H9 (cell line): ENCODE measurements around the gene ARHGAP24. TPM values are rescaled to one million over a fixed set of nuclear protein-coding genes. Genes with fewer than 3 reads are reported as not detected.

Experiments
- DNase-seq: peaks from one replicate; pipeline ENCODE4 v3.0.0-alpha.2; 2017
- H2AFZ ChIP-seq: one replicate; pipeline ENCODE4 v1.6.1; 2013; ENCODE audit warnings: mild to moderate bottlenecking, low read length, control low read depth, moderate library complexity
- H2AK5ac ChIP-seq: 2 replicates; pipeline ENCODE4 v1.6.1; 2013; ENCODE audit warnings: low read length, control low read depth, mixed read lengths; ENCODE audit not compliant: insufficient read length
- H2BK120ac ChIP-seq: one replicate; pipeline ENCODE4 v1.6.1; 2013; ENCODE audit warnings: low read depth, mild to moderate bottlenecking, low read length, control low read depth, inconsistent platforms; ENCODE audit not compliant: poor library complexity, severe bottlenecking
- H2BK12ac ChIP-seq: 2 replicates; pipeline ENCODE4 v1.6.1; 2013; ENCODE audit warnings: low read length, control low read depth, mixed read lengths, low read depth; ENCODE audit not compliant: insufficient read length
- H2BK15ac ChIP-seq: 2 replicates; pipeline ENCODE4 v1.6.1; 2013; ENCODE audit warnings: low read depth, low read length, control low read depth
- H2BK20ac ChIP-seq: one replicate; pipeline ENCODE4 v1.6.1; 2013; ENCODE audit warnings: low read depth, mild to moderate bottlenecking, low read length, control low read depth, inconsistent platforms; ENCODE audit not compliant: poor library complexity, severe bottlenecking
- H2BK5ac ChIP-seq: 2 replicates; pipeline ENCODE4 v1.6.1; 2013; ENCODE audit warnings: low read length, control low read depth, mixed read lengths; ENCODE audit not compliant: insufficient read length
- H3K14ac ChIP-seq: 2 replicates; pipeline ENCODE4 v1.6.1; 2013; ENCODE audit warnings: low read length, control low read depth; ENCODE audit not compliant: insufficient read depth
- H3K18ac ChIP-seq: 2 replicates; pipeline ENCODE4 v1.6.1; 2013; ENCODE audit warnings: low read depth, mild to moderate bottlenecking, mixed read lengths, low read length, control low read depth; ENCODE audit not compliant: insufficient read length
- H3K23ac ChIP-seq: 2 replicates; pipeline ENCODE4 v1.6.1; 2013; ENCODE audit warnings: low read length, control low read depth, mixed read lengths, low read depth; ENCODE audit not compliant: insufficient read length
- H3K23me2 ChIP-seq: 2 replicates; pipeline ENCODE4 v1.6.1; 2013; ENCODE audit warnings: low read depth, mild to moderate bottlenecking, mixed read lengths, low read length, control low read depth; ENCODE audit not compliant: insufficient read length, poor library complexity, severe bottlenecking
- H3K27ac ChIP-seq: 2 replicates; pipeline ENCODE4 v1.5.1; 2013; ENCODE audit warnings: low read length, control low read depth, mixed read lengths, low read depth; ENCODE audit not compliant: insufficient read length
- H3K27me3 ChIP-seq: 2 replicates; pipeline ENCODE4 v1.6.1; 2013; ENCODE audit warnings: low read length, control low read depth, inconsistent platforms; ENCODE audit not compliant: insufficient read depth
- H3K4ac ChIP-seq: 2 replicates; pipeline ENCODE4 v1.6.1; 2013; ENCODE audit warnings: low read depth, mild to moderate bottlenecking, control low read depth, inconsistent platforms, low read length, moderate library complexity
- H3K4me1 ChIP-seq: 2 replicates; pipeline ENCODE4 v1.6.1; 2013; ENCODE audit warnings: low read length, control low read depth, inconsistent platforms; ENCODE audit not compliant: insufficient read depth
- H3K4me2 ChIP-seq: 2 replicates; pipeline ENCODE4 v1.6.1; 2013; ENCODE audit warnings: low read length, control low read depth, mixed read lengths; ENCODE audit not compliant: insufficient read length, insufficient read depth
- H3K56ac ChIP-seq: 2 replicates; pipeline ENCODE4 v1.6.1; 2013; ENCODE audit warnings: low read depth, mild to moderate bottlenecking, mixed read lengths, low read length, control low read depth; ENCODE audit not compliant: insufficient read length
- H3K79me1 ChIP-seq: 2 replicates; pipeline ENCODE4 v1.6.1; 2013; ENCODE audit warnings: low read depth, mild to moderate bottlenecking, moderate library complexity, low read length, control low read depth, inconsistent platforms; ENCODE audit not compliant: insufficient read depth, poor library complexity, severe bottlenecking
- H3K79me2 ChIP-seq: 2 replicates; pipeline ENCODE4 v1.6.1; 2013; ENCODE audit warnings: low read length, control low read depth, inconsistent platforms; ENCODE audit not compliant: insufficient read depth
- H3K9ac ChIP-seq: 2 replicates; pipeline ENCODE4 v1.6.1; 2013; ENCODE audit warnings: low read length, control low read depth, mixed read lengths; ENCODE audit not compliant: insufficient read length; ENCODE audit errors: extremely low read depth
- H3K9me3 ChIP-seq: one replicate; pipeline ENCODE4 v1.6.1; 2013; ENCODE audit warnings: low read depth, low read length, inconsistent platforms; ENCODE audit not compliant: control insufficient read depth
- H3T11ph ChIP-seq: one replicate; pipeline ENCODE4 v1.6.1; 2013; ENCODE audit warnings: mild to moderate bottlenecking, low read length, control low read depth, inconsistent platforms
- H4K20me1 ChIP-seq: one replicate; pipeline ENCODE4 v1.6.1; 2013; ENCODE audit not compliant: control insufficient read depth, insufficient read length, insufficient read depth
- H4K5ac ChIP-seq: 2 replicates; pipeline ENCODE4 v1.6.1; 2013; ENCODE audit warnings: low read depth, mild to moderate bottlenecking, mixed read lengths, low read length, control low read depth; ENCODE audit not compliant: insufficient read length
- H4K8ac ChIP-seq: replicated peaks from 2 replicates; pipeline ENCODE4 v1.6.1; 2013; ENCODE audit warnings: low read length, control low read depth, mixed read lengths, low read depth; ENCODE audit not compliant: insufficient read length
- H4K91ac ChIP-seq: 2 replicates; pipeline ENCODE4 v1.6.1; 2013; ENCODE audit warnings: low read depth, mild to moderate bottlenecking, moderate library complexity, mixed read lengths, low read length, control low read depth; ENCODE audit not compliant: insufficient read length
- H3K27ac Mint-ChIP-seq, 3 experiments: 2 replicates in 2 of 3; 3 replicates in 1 of 3; pipeline ENCODE4 v1.8.0; 2020 to 2021; ENCODE audit warnings: mixed read lengths in 3 of 3, mild to moderate bottlenecking in 1 of 3, moderate library complexity in 1 of 3
- H3K27me3 Mint-ChIP-seq: 2 replicates; pipeline ENCODE4 v1.8.0; 2021; ENCODE audit warnings: low read depth, mild to moderate bottlenecking, moderate library complexity, mixed read lengths
- H3K36me3 Mint-ChIP-seq, 3 experiments: 2 replicates in 2 of 3; 3 replicates in 1 of 3; pipeline ENCODE4 v1.8.0; 2020 to 2021; ENCODE audit warnings: low read depth in 3 of 3, mixed read lengths in 3 of 3; ENCODE audit not compliant: insufficient read depth in 1 of 3
- H3K4me1 Mint-ChIP-seq, 2 experiments: 2 replicates each; pipeline ENCODE4 v1.8.0; 2020; ENCODE audit warnings: mixed read lengths in 2 of 2
- H3K4me3 Mint-ChIP-seq, 2 experiments: 2 replicates in 1 of 2; 3 replicates in 1 of 2; pipeline ENCODE4 v1.8.0; 2020 to 2021; ENCODE audit warnings: mild to moderate bottlenecking in 2 of 2, mixed read lengths in 2 of 2, moderate library complexity in 1 of 2
- H3K9me3 Mint-ChIP-seq, 2 experiments: 2 replicates in 1 of 2; 3 replicates in 1 of 2; pipeline ENCODE4 v1.8.0; 2020; ENCODE audit warnings: mild to moderate bottlenecking in 2 of 2, mixed read lengths in 2 of 2, moderate library complexity in 1 of 2
- WGBS: extraction: QIAGEN DNeasy Blood & Tissue Kit; methylation state at CpG from one replicate; pipeline ENCODE4 v1.1.7; 2013; ENCODE audit warnings: missing lambda C conversion rate, low lambda C conversion rate, mixed read lengths; ENCODE audit not compliant: insufficient read length; ENCODE audit errors: extremely low coverage; 5-methylcytosine and 5-hydroxymethylcytosine counted together
- total RNA-seq: library from RNA; stranded (reverse); gene quantifications from 2 replicates; pipeline ENCODE4 v1.2.1, GENCODE V29; 2021
- TF ChIP-seq, protein P1 (sequence below): fragments of 200-600 bp; sonication (generic); conservative IDR thresholded peaks from 3 replicates; pipeline ENCODE4 v1.8.0; 2021; ENCODE audit warnings: antibody characterized with exemption, mild to moderate bottlenecking

The ARHGAP24 gene
- total RNA-seq, 1 experiment from 2014 or later: 0.37 TPM

DNA sequence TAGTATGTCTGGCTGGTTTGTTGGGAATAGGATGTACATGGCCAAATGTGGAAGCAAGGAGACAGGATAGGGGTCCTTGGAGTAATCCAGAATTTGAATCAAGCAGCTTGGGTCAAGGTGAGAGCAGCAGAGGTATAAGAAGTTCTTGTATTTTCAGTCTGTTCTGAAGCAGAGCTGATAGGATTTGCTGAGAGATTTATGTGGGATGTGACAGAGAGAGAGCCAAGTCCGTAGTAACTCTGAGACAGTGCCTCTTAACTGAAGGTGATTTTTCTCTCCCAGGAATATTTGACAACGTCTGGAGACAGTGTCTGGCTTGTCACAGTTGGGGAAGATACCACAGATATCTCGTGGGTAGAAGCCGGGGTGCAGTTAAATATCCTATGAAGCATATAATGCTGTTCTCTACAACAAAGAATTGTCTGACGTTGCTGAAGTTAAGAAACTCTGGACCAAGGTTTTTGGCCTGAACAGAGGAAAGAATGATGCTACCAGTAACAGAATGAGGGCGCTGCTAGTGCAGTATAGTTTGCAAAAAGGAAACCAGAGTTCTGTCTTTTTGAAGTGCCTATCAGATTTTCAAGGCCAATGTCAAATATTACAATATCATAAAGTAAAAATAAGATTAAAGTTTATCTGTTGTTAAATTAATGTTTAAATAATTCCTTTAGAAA is 184.0 kb downstream of the ARHGAP24 start:
- Mint-ChIP-seq H3K27me3 (no peaks in the 10 kb centered on the region), H3K36me3 (no peaks in the 10 kb centered on the region), H3K9me3 (peaks cover 3% of the 10 kb centered on the region in 2 experiments; a peak in 2 of 5 replicates), H3K4me3 (no peak overlapping the region), H3K27ac (no peak overlapping the region; a peak in 2 of 7 replicates), H3K4me1 (no peaks in the 10 kb centered on the region)
- H4K20me1 ChIP-seq: no peaks in the 10 kb centered on the region
- no peak overlapping the region for H4K5ac ChIP-seq
- H2BK120ac ChIP-seq: no peak overlapping the region
- no peak overlapping the region for H3K9ac ChIP-seq
- no peak overlapping the region for H2BK5ac ChIP-seq
- H3K23me2 ChIP-seq: no peaks in the 10 kb centered on the region
- no peak overlapping the region for H3K4ac ChIP-seq
- no peak overlapping the region for H3K4me2 ChIP-seq
- TF ChIP-seq, protein P1, sequence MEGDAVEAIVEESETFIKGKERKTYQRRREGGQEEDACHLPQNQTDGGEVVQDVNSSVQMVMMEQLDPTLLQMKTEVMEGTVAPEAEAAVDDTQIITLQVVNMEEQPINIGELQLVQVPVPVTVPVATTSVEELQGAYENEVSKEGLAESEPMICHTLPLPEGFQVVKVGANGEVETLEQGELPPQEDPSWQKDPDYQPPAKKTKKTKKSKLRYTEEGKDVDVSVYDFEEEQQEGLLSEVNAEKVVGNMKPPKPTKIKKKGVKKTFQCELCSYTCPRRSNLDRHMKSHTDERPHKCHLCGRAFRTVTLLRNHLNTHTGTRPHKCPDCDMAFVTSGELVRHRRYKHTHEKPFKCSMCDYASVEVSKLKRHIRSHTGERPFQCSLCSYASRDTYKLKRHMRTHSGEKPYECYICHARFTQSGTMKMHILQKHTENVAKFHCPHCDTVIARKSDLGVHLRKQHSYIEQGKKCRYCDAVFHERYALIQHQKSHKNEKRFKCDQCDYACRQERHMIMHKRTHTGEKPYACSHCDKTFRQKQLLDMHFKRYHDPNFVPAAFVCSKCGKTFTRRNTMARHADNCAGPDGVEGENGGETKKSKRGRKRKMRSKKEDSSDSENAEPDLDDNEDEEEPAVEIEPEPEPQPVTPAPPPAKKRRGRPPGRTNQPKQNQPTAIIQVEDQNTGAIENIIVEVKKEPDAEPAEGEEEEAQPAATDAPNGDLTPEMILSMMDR: peak; percentile 33; the same call in 1 of the 3 replicates
- no peak overlapping the region for H4K8ac ChIP-seq
- no peak overlapping the region for H2BK20ac ChIP-seq
- DNase-seq: no peak
- H2BK12ac ChIP-seq: no peak overlapping the region
- no peak overlapping the region for H4K91ac ChIP-seq
- no peaks in the 10 kb centered on the region for H3K4me1 ChIP-seq
- no peak overlapping the region for H2BK15ac ChIP-seq
- H3K9me3 ChIP-seq: no peaks in the 10 kb centered on the region
- H3K79me1 ChIP-seq: no peaks in the 10 kb centered on the region
- no peak overlapping the region for H2AFZ ChIP-seq
- no peak overlapping the region for H3K27ac ChIP-seq
- no peaks in the 10 kb centered on the region for H3K79me2 ChIP-seq
- H3T11ph ChIP-seq: no peak overlapping the region
- no peaks in the 10 kb centered on the region for H3K27me3 ChIP-seq
- no peak overlapping the region for H3K56ac ChIP-seq
- H3K14ac ChIP-seq: no peak overlapping the region
- H3K18ac ChIP-seq: no peak overlapping the region
- no peak overlapping the region for H2AK5ac ChIP-seq
- no peak overlapping the region for H3K23ac ChIP-seq
- no CpG with 5 or more reads among the region's 6 CpGs for WGBS
